ENCODE data around the gene NPEPL1.

NPEPL1 gene

DNA sequence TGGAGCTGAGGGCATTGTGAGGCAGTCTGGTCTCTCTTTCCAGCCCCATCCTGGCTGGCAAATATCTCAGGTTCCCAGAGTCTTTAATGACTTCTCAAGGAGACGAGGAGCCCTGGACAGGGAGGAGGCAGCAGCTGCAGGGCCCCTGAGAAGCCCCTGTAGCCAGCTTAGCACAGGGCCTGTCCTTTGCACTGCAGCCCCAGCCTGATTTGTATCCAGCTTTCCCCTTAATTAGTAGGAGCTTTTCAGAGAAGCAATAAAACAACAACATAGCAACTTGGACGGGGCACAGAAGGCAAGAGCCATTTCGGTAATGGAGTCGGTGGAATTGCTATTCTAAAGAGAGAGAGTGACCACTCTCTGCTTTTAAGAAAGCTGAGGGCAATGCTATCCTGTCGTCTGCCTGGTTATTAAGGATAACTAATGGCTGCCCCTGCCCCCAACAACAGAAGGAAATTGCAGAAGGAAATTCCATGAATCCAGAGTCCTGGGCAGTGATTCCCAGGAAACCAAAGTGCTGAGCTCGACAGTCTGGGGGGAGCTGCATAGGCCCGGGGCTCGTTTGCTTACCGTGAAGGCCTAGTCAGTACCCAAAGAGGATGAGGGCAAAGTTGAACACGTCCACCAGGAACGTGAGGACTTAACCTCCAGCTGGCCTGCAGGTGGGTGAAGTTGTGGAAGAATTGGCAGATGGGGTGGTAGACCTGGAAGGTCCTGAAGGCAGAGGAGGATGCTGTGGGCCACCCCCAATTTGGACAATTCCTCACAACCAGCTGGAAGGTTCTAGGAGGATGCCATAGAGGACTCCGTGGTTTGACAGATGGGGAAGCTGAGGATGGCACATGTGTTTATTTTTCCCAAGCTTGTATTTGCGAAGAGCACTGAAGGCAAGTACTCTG is 50.3 kb downstream of the NPEPL1 start:
- TF ChIP-seq, protein P1, sequence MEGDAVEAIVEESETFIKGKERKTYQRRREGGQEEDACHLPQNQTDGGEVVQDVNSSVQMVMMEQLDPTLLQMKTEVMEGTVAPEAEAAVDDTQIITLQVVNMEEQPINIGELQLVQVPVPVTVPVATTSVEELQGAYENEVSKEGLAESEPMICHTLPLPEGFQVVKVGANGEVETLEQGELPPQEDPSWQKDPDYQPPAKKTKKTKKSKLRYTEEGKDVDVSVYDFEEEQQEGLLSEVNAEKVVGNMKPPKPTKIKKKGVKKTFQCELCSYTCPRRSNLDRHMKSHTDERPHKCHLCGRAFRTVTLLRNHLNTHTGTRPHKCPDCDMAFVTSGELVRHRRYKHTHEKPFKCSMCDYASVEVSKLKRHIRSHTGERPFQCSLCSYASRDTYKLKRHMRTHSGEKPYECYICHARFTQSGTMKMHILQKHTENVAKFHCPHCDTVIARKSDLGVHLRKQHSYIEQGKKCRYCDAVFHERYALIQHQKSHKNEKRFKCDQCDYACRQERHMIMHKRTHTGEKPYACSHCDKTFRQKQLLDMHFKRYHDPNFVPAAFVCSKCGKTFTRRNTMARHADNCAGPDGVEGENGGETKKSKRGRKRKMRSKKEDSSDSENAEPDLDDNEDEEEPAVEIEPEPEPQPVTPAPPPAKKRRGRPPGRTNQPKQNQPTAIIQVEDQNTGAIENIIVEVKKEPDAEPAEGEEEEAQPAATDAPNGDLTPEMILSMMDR (IDR thresholded peaks at IDR 0.05; ENCODE audit: extremely low read depth, insufficient read depth, missing control alignments), result no peak
- in situ Hi-C loops (cut with MboI; ENCODE audit: low pct_unique_long_range_greater_than_20kb, low sequenced_read_pairs, unreplicated experiment), result no loop called here

GRCh38 chr20:58743929-58744534 is 51.4 kb downstream of the NPEPL1 start:
- in situ Hi-C loops (cut with MboI; ENCODE audit: low pct_unique_long_range_greater_than_20kb, low sequenced_read_pairs, unreplicated experiment), result no loop called here
- TF ChIP-seq, protein P1 (IDR thresholded peaks at IDR 0.05; ENCODE audit: extremely low read depth, insufficient read depth, missing control alignments), result no peak
- DNase-seq (ENCODE audit: low spot score), result no peak

More for the DNA sequence above, 50.3 kb downstream of the NPEPL1 start:
- DNase-seq (ENCODE audit: low spot score), result no peak

GRCh38 chr20:58744836-58745235 is 52.2 kb downstream of the NPEPL1 start:
- DNase-seq (ENCODE audit: low spot score), result no peak
- in situ Hi-C loops (cut with MboI; ENCODE audit: low pct_unique_long_range_greater_than_20kb, low sequenced_read_pairs, unreplicated experiment), result no loop called here
- TF ChIP-seq, protein P1 (IDR thresholded peaks at IDR 0.05; ENCODE audit: extremely low read depth, insufficient read depth, missing control alignments), result no peak

DNA sequence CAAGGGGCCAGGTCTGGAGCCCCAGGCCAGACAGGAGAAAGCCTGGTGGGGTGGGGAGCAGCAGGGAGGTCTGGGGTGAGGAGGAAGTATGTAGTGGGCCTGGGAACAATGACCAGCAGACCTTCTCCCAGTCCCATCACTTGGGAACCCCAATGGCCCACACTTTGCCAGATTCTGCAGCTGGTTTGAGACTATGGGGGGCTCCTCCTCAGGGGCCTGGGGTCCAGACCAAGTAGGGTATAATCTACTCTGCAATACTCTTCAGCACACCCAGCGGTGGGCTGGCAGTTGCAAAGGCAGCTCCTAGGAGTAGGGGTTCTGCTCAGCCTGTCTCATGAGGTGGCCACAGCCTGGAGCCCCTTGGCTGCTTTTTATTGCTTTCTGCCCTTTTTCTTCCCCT is 52.8 kb downstream of the NPEPL1 start:
- DNase-seq (ENCODE audit: low spot score), result no peak
- TF ChIP-seq, protein P1 (IDR thresholded peaks at IDR 0.05; ENCODE audit: extremely low read depth, insufficient read depth, missing control alignments), result no peak
- in situ Hi-C loops (cut with MboI; ENCODE audit: low pct_unique_long_range_greater_than_20kb, low sequenced_read_pairs, unreplicated experiment), result no loop called here

GRCh38 chr20:58746620-58747019 is 54.0 kb downstream of the NPEPL1 start:
- in situ Hi-C loops (cut with MboI; ENCODE audit: low pct_unique_long_range_greater_than_20kb, low sequenced_read_pairs, unreplicated experiment), result no loop called here

GRCh38 chr20:58747211-58747610 is 54.6 kb downstream of the NPEPL1 start:
- in situ Hi-C loops (cut with MboI; ENCODE audit: low pct_unique_long_range_greater_than_20kb, low sequenced_read_pairs, unreplicated experiment), result no loop called here
- no peak for DNase-seq (ENCODE audit: low spot score)
- TF ChIP-seq, protein P1 (IDR thresholded peaks at IDR 0.05; ENCODE audit: extremely low read depth, insufficient read depth, missing control alignments), result no peak

More at GRCh38 chr20:58746620-58747019, 54.0 kb downstream of the NPEPL1 start:
- no peak for DNase-seq (ENCODE audit: low spot score)
- TF ChIP-seq, protein P1 (IDR thresholded peaks at IDR 0.05; ENCODE audit: extremely low read depth, insufficient read depth, missing control alignments), result no peak
